Keratinocyte (primary cell): Measurements from ENCODE around the gene VMP1. TPM values are rescaled to one million over a fixed set of nuclear protein-coding genes. Genes with fewer than 3 reads are reported as not detected.
A peak's percentile ranks its signal among the peaks of the same experiment; 100 is the strongest.

Source experiments
- DNase-seq: peaks from one replicate; pipeline ENCODE4 v3.0.0-alpha.2; 2011; ENCODE audit warnings: low read depth, missing footprints, low spot score
- FAIRE-seq: peaks from 2 replicates; lab custom pipeline; 2011; peaks lifted over from hg19 to GRCh38; lab: Jason Lieb, UNC
- H2AFZ ChIP-seq: 2 replicates; pipeline ENCODE4 v1.6.0; 2012; ENCODE audit warnings: low read length, control low read depth, inconsistent platforms; ENCODE audit not compliant: control insufficient read depth
- H3K27ac ChIP-seq: 2 replicates; pipeline ENCODE4 v1.5.1; 2011; ENCODE audit warnings: low read length; ENCODE audit not compliant: control insufficient read depth, insufficient read depth
- H3K27me3 ChIP-seq: 3 replicates; pipeline ENCODE4 v1.6.0; 2011; ENCODE audit warnings: low read length; ENCODE audit not compliant: control insufficient read depth, insufficient read depth; ENCODE audit errors: extremely low read depth
- H3K36me3 ChIP-seq, 2 experiments: 2 replicates in 1 of 2; 3 replicates in 1 of 2; pipeline ENCODE4 v1.5.1; 2011; ENCODE audit warnings: low read length in 2 of 2, mild to moderate bottlenecking in 1 of 2; ENCODE audit not compliant: control insufficient read depth in 2 of 2, insufficient read depth in 2 of 2; ENCODE audit errors: extremely low read depth in 1 of 2
- H3K4me1 ChIP-seq: 3 replicates; pipeline ENCODE4 v1.5.1; 2011; ENCODE audit warnings: low read length; ENCODE audit not compliant: control insufficient read depth, insufficient read depth; ENCODE audit errors: extremely low read depth
- H3K4me2 ChIP-seq: 3 replicates; pipeline ENCODE4 v1.6.0; 2011; ENCODE audit warnings: low read depth, low read length; ENCODE audit not compliant: control insufficient read depth, insufficient read depth; ENCODE audit errors: extremely low read depth
- H3K4me3 ChIP-seq, 3 experiments: fragments of 200-600 bp in 1 of 3; sonication (generic) in 1 of 3; 2 replicates in 2 of 3; 3 replicates in 1 of 3; pipeline ENCODE4 v1.5.1; 2011 to 2016; ENCODE audit warnings: low read length in 3 of 3, mild to moderate bottlenecking in 3 of 3, control low read depth in 2 of 3, inconsistent platforms in 1 of 3, low read depth in 1 of 3, mixed read lengths in 1 of 3, mixed run types in 1 of 3, moderate library complexity in 1 of 3; ENCODE audit not compliant: control insufficient read depth in 2 of 3, insufficient read depth in 2 of 3; ENCODE audit errors: extremely low read depth in 1 of 3
- H3K79me2 ChIP-seq: 2 replicates; pipeline ENCODE4 v1.6.0; 2012; ENCODE audit warnings: low read length; ENCODE audit not compliant: control insufficient read depth, insufficient read depth
- H3K9ac ChIP-seq: 3 replicates; pipeline ENCODE4 v1.6.0; 2011; ENCODE audit warnings: low read length; ENCODE audit not compliant: control insufficient read depth, insufficient read depth; ENCODE audit errors: extremely low read depth
- H3K9me1 ChIP-seq: 3 replicates; pipeline ENCODE4 v1.6.0; 2011; ENCODE audit warnings: low read length; ENCODE audit not compliant: control insufficient read depth, insufficient read depth; ENCODE audit errors: extremely low read depth
- H3K9me3 ChIP-seq: 2 replicates; pipeline ENCODE4 v1.5.1; 2012; ENCODE audit warnings: low read depth, low read length; ENCODE audit not compliant: control insufficient read depth
- H4K20me1 ChIP-seq: 3 replicates; pipeline ENCODE4 v1.6.0; 2011; ENCODE audit warnings: low read length; ENCODE audit not compliant: control insufficient read depth, insufficient read depth; ENCODE audit errors: extremely low read depth
- CTCF ChIP-seq, 3 experiments: IDR thresholded peaks in 1 of 3; conservative IDR thresholded peaks in 1 of 3; optimal IDR thresholded peaks in 1 of 3; 2 replicates in 2 of 3; 3 replicates in 1 of 3; pipeline versions ENCODE3 to v1.5.1; 2011; ENCODE audit warnings: low read length in 3 of 3, mild to moderate bottlenecking in 3 of 3, moderate library complexity in 2 of 3, control low read depth in 1 of 3, inconsistent platforms in 1 of 3; ENCODE audit not compliant: insufficient read depth in 2 of 3; ENCODE audit errors: extremely low read depth in 1 of 3
- EZH2 ChIP-seq: IDR thresholded peaks from one replicate; pipeline ENCODE4 v1.6.1; 2012; ENCODE audit warnings: inconsistent platforms, mild to moderate bottlenecking, low read length, moderate library complexity
- dilution Hi-C: fragments of 300-500 bp; cut with MboI; formaldehyde crosslinking; loops from one replicate; pipeline ENCODE4 v1.7.0; 2020; ENCODE audit warnings: low sequenced_read_pairs; ENCODE audit not compliant: extremely low pct_ligation_motif_present
- polyA plus RNA-seq, 5 experiments: library from polyadenylated mRNA; depleted of rRNA in 3 of 5; stranded (reverse) in 3 of 5; stranded (forward) in 1 of 5; unstranded in 1 of 5; fragments of >200 nt; gene quantifications; 1 replicate in 1 of 5; 2 replicates in 3 of 5; 3 replicates in 1 of 5; pipeline versions ENCODE4 v1.2.1 to v1.2.3, GENCODE V29; 2011 to 2012; ENCODE audit warnings: missing spikeins in 2 of 5, low read depth in 1 of 5, low replicate concordance in 1 of 5

VMP1 gene
- polyA plus RNA-seq, 1 donor (not counting 4 experiments of a cell fraction or from before 2014, with no cell fraction given), result 303 TPM

- Histone ChIP-seq H3K36me3 (peaks cover 0 to 12% of the 10 kb centered on the region in 2 experiments), H3K9ac (peak overlapping the region; percentile 77), H3K27me3 (no peaks in the 10 kb centered on the region), H3K4me2 (peak overlapping the region; percentile 91), H3K9me1 (no peaks in the 10 kb centered on the region), H3K27ac (peak overlapping the region; percentile 96), H3K4me1 (peaks cover 33% of the 10 kb centered on the region), H3K4me3 (peak overlapping the region in 1 of 3 experiments; percentile 11), H4K20me1 (peaks cover 6% of the 10 kb centered on the region), H3K79me2 (peaks cover 12% of the 10 kb centered on the region), H3K9me3 (no peaks in the 10 kb centered on the region), H2AFZ (no peak overlapping the region)
- TF ChIP-seq CTCF (optimal IDR thresholded peaks at IDR 0.05 in 1 of 3, IDR thresholded peaks at IDR 0.05 in 1 of 3, conservative IDR thresholded peaks at IDR 0.05 in 1 of 3; ENCODE audit: extremely low read depth in 1 of 3, insufficient read depth in 2 of 3, low read length in 3 of 3) (no peak), EZH2 (no peak)
- no peak for FAIRE-seq
- dilution Hi-C loops, result no loop called here
- DNase-seq, result no peak
These were observed 137.6 kb downstream of the VMP1 start for GRCh38 chr17:59844884-59845594.

GRCh38 chr17:59845595-59846393 lies 138.3 kb downstream of the VMP1 start:
- Histone ChIP-seq H3K27ac (peak overlapping the region; percentile 96), H3K9me3 (no peaks in the 10 kb centered on the region), H3K36me3 (peaks cover 0 to 4% of the 10 kb centered on the region in 2 experiments), H3K9ac (peak overlapping the region; percentile 77), H3K4me1 (peaks cover 33% of the 10 kb centered on the region), H4K20me1 (peaks cover 3% of the 10 kb centered on the region), H3K79me2 (peaks cover 4% of the 10 kb centered on the region), H3K9me1 (no peaks in the 10 kb centered on the region), H3K4me2 (peak overlapping the region; percentile 91), H3K4me3 (peak overlapping the region in 2 of 3 experiments; percentile 44 to 58), H2AFZ (no peak overlapping the region), H3K27me3 (no peaks in the 10 kb centered on the region)
- TF ChIP-seq EZH2, result no peak
- TF ChIP-seq CTCF (optimal IDR thresholded peaks at IDR 0.05 in 1 of 3, IDR thresholded peaks at IDR 0.05 in 1 of 3, conservative IDR thresholded peaks at IDR 0.05 in 1 of 3; ENCODE audit: extremely low read depth in 1 of 3, insufficient read depth in 2 of 3, low read length in 3 of 3), result no peak
- peak; percentile 5 for FAIRE-seq
- dilution Hi-C loops, result no loop called here
- peak; percentile 91 for DNase-seq
